Measurements from ENCODE around the gene WASHC4.
"Not testable (repeated sequence)": the region's sequence is repeated elsewhere in the genome, so short reads cannot be mapped to it uniquely, and the experiment has no call there.

WASHC4 gene

GRCh38 chr12:105164068-105164467 is 56.5 kb downstream of the WASHC4 start:
- no peak for DNase-seq (ENCODE audit: low spot score)

GRCh38 chr12:105166736-105167135 is 59.2 kb downstream of the WASHC4 start:
- no peak for DNase-seq (ENCODE audit: low spot score)

DNA sequence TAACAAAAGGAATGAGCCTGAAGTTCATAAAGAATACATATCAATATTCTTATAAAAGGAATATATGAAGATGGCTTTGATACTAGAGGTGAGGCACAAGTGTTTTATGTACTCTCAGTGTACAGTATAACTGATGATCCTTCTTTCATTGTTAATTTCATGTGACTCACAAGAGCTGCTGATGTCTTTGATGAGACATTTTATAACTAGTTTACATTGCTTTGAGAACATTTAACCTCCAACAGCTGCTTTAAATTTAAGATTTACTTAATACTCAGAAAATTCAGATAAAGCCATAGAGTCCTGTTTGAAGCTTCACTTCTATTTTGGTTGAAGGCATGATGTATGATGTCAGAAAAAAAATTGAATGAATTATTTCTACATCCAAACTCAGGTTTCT is 59.8 kb downstream of the WASHC4 start:
- DNase-seq (ENCODE audit: low spot score) = no peak

GRCh38 chr12:105168006-105168405 is 60.5 kb downstream of the WASHC4 start:
- DNase-seq (ENCODE audit: low spot score) = no peak

DNA sequence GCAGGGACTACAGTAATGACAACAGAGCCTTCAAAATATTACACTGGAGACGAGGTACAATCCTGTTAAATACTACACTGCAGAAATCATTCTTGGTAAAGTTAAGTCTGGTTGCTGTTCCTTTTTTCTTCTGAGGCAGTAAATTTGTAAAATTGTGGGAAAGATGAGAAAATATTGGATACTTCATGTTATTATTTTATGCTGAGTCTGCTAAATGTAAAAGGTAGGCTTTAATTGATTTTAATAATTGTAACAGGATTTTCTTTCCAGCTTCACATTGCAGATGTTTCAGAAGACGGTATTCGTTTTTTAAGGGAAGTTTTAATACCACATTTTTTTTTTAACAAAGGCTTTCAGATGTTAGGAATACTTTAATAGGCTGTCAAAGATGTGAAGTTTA is 62.6 kb downstream of the WASHC4 start:
- no peak for DNase-seq (ENCODE audit: low spot score)

GRCh38 chr12:105171691-105172436 is 64.3 kb downstream of the WASHC4 start:
- DNase-seq (ENCODE audit: low spot score) = no peak

- DNase-seq (ENCODE audit: low spot score) = no peak
Measured at GRCh38 chr12:105175397-105175990, 68.0 kb downstream of the WASHC4 start.

DNA sequence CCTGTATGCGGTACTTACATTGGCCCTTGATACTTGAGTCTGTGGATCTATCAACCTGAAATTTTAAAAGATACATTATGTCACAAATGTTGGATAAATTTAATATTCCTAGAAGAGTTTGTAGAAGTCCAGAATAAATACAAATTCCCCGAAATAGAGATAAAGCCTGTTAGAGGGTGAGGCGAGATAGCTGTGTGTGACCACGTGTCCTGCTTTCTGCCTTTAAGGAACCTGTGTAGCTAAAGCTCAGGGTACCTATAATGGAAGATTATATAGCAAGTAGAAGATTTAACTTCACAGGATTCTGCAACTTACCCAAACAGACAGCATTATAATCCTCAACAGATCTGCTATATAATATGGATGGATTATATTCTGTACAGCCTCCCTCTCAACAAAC is 69.7 kb downstream of the WASHC4 start:
- no peak for DNase-seq (ENCODE audit: low spot score)

DNA sequence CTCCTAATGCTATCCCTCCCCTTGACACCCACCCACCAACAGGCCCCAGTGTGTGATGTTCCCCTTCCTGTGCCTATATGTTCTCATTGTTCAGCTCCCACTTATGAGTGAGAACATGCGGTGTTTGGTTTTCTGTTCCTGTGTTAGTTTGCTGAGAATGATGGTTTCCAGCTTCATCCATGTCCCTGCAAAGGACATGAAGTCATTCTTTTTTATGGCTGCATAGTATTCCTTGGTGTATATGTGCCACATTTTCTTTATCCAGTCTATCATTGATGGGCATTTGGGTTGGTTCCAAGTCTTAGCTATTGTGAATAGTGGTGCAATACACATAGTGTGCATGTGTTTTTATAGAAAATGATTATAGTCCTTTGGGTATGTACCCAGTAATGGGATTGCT is 71.6 kb downstream of the WASHC4 start:
- DNase-seq (ENCODE audit: low spot score) = not testable (repeated sequence)

- not testable (repeated sequence) for DNase-seq (ENCODE audit: low spot score)
Measured at GRCh38 chr12:105183406-105183805, 75.9 kb downstream of the WASHC4 start.

DNA sequence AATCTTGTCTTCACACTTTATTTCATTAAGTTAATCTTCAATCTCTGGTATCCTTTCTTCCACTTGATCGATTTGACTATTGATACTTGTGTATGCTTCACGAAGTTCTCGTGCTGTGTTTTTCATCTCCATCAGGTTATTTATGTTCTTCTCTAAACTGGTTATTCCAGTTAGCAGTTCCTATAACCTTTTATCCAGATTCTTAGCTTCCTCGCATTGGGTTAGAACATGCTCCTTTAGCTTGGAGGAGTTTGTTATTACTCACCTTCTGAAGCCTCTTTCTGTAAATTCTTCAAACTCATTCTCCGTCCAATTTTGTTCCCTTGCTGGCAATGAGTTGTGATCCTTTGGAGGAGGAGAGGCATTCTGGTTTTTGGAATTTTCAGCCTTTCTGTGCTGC is 76.4 kb downstream of the WASHC4 start:
- not testable (repeated sequence) for DNase-seq (ENCODE audit: low spot score)

DNA sequence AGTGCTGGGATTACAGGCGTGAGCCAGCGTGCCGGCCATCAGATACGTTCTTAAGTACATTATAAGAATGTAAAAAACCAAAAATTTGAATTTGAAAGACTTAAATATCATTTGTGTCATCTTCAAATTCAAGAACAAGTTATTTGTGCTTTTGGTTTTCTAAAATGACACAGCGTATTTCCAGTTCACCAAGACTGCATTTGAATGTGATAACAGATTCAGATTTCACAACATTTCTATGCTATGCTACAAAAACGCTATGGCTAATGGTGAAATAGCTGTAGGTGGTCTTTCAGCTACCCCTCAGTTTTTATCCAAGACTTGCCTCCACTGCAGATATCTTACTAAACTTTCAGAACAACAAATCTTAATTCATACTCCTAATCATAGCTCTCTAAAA is 81.8 kb downstream of the WASHC4 start:
- no peak for DNase-seq (ENCODE audit: low spot score)

DNA sequence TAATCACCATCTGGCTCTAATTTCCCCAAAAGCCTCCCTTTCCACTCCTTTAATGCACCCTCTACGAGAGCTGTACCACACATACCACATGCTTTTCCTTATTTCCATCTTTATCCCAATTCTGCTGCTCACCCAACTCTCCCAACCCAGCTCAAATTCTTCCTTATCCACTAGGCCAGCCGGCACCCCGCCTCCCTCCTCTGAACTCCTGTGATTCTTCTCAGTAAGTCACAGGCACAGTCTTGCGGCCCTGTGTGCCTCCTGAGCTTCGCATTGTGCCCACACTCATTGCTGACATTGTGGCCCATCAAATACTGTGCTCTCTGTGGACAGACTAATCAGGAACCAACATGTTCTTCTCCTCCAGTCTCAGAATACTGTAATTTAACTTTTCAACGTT is 83.0 kb downstream of the WASHC4 start:
- DNase-seq (ENCODE audit: low spot score) = no peak

- no peak for DNase-seq (ENCODE audit: low spot score)
Measured at GRCh38 chr12:105192624-105193225, 85.2 kb downstream of the WASHC4 start.

- DNase-seq (ENCODE audit: low spot score) = no peak
Measured at GRCh38 chr12:105194947-105195346, 87.4 kb downstream of the WASHC4 start.

DNA sequence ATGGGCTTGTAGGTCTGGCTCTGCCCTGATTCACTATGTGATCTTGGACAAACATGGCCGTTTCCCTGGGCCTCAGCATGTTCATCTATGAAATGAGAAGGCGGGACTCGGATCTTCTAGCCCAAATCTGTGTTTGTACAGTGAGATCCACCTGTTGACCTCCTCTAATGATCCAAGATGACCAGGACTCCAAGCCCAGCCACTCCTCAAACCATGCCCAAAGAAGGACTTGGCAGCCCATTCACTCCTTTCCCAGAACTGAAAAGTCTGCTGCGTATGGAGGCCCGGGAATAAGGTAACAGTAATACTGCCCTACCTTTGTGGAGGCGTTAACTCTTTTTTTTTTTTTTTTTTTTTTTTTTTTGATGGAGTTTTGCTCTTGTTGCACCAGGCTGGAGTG is 88.6 kb downstream of the WASHC4 start:
- no peak for DNase-seq (ENCODE audit: low spot score)

DNA sequence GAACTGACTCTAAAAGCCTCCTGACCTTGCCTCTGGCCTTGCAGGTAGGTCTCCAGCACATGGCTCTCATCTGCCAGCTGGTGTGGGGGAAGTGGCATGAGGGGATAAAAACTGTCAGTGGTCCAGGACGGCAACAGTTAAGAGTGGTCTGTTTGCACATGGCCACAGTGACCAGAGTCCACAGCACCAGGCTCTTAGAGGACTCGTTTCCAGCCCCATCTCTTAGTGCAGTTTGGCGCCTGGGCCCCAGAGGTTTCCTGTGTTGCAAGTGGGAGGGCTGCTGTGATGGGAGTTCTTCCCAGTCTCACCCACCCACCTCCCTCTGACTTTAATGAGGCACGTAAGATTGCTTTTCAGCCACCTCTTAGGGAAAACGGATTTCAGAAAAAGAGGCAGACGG is 91.4 kb downstream of the WASHC4 start:
- DNase-seq (ENCODE audit: low spot score) = no peak

GRCh38 chr12:105200385-105200784 is 92.9 kb downstream of the WASHC4 start:
- DNase-seq (ENCODE audit: low spot score) = no peak

DNA sequence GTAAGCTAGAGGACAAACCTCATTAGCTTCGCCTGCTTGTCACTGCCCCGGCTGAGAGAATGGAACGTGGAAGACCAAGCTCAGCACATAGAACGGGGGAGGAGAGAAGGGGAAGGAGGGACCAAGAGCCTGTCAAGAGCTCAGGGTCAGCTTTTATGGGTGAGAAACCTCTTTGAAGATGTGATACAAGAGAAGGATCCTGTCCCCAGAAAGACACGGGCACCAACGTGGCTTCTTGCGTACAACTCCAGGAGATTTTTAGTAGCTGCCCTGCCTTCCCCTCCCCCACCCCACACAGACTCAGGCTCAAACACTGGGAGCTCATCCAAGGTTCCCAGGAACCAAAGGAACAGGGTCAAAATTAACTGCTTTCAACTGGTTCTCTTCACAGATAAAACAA is 93.8 kb downstream of the WASHC4 start:
- DNase-seq (ENCODE audit: low spot score) = no peak

GRCh38 chr12:105202202-105202601 is 94.7 kb downstream of the WASHC4 start:
- DNase-seq (ENCODE audit: low spot score) = no peak

DNA sequence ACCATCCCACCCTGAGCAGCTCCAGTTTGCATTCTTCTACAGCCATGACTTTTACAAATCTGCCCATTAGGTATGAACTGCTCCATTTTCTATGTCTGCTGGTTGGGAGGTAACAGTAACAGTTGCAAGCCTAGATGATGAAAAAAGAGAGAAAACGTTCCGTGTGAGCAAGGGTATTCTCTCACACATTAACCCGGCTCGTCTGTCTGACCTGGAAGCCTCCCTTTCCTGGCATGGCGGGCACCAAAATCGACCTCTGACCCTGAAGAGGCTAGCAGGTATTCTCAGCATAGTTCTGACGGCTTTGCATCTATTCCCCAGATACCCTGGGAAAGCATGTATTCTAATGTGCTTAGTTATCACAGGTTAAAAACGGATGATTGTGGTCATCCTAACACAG is 96.6 kb downstream of the WASHC4 start:
- DNase-seq (ENCODE audit: low spot score) = no peak

DNA sequence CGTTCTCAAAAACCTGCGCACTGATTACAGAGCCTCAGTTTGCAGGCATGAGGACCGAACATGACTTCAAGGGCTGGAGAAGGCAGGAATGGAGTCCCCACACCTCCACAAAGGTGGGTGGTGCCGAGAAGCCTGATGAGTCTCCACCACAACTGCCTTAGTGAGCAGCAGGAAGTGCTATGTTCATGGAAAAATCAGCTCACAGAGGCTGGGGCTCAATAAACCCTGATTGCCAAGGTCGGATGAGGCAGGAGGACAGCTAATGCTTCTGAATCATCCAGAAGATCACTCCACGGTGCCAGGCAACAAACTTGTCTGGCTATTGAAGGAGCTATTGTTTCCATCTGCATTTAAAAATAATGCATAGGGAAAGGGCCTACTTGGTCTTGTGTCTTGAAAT is 97.4 kb downstream of the WASHC4 start:
- no peak for DNase-seq (ENCODE audit: low spot score)

- no peak for DNase-seq (ENCODE audit: low spot score)
Measured at GRCh38 chr12:105205322-105206048, 98.0 kb downstream of the WASHC4 start.

All from CD4-positive, alpha-beta T cell treated with Interleukin-15 for 4 hours (primary cell).